OCI-LY1 (cell line): ENCODE measurements around the gene DIP2C.

Source experiments
- EZH2 ChIP-seq: fragments of 200-600 bp; sonication (generic), shearing (Covaris generic); IDR thresholded peaks from 2 replicates; pipeline ENCODE4 v1.8.0; 2017; ENCODE audit warnings: borderline replicate concordance, mixed run types, mild to moderate bottlenecking, antibody characterized with exemption, low read length, moderate library complexity, mixed read lengths
- TF ChIP-seq, protein P1 (sequence below): fragments of 200-600 bp; sonication (generic), shearing (Covaris generic); IDR thresholded peaks from 2 replicates; pipeline ENCODE4 v1.5.1; 2017; ENCODE audit warnings: mild to moderate bottlenecking, antibody characterized with exemption, low read length, moderate library complexity, mixed read lengths

DNA sequence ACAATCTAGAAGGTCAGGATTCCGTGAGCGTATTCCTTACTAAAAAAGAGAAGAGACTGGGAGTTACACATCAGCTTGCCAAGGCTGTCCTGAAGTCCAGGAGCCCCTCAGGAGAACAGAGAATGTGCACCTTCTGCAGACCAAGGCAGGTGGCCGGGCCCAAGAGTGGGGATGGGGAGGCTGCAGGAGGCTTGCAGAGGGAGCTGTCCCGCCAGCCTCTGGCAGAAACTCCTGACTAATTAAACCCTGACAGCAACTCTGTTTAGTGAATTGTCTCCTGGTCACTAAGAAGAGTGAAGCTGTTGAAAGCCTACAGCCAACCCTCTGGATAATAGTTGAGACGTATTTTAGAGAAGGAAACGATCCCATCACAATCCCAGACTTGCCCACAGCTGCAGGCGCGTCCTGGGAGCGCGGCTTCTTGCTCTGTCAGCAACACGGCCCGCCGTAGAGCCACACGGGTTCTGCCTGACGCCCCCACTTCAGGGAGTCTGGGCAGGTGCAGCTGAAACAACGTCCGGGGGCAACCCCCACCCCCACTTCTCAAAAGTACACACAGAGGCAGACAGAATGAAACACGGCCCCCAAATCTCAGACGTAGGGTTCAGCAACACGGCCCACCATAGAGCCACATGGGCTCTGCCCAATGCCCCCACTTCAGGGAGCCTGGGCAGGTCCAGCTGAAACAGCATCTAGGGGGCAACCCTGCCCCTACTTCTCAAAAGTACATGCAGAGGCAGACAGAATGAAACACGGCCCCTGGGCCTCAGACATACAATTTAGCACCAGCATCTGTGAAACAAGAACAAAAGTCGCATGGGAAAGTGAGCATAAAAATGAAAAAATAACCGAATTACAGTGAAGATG lies 45.2 kb downstream of the DIP2C start:
- TF ChIP-seq, protein P1, sequence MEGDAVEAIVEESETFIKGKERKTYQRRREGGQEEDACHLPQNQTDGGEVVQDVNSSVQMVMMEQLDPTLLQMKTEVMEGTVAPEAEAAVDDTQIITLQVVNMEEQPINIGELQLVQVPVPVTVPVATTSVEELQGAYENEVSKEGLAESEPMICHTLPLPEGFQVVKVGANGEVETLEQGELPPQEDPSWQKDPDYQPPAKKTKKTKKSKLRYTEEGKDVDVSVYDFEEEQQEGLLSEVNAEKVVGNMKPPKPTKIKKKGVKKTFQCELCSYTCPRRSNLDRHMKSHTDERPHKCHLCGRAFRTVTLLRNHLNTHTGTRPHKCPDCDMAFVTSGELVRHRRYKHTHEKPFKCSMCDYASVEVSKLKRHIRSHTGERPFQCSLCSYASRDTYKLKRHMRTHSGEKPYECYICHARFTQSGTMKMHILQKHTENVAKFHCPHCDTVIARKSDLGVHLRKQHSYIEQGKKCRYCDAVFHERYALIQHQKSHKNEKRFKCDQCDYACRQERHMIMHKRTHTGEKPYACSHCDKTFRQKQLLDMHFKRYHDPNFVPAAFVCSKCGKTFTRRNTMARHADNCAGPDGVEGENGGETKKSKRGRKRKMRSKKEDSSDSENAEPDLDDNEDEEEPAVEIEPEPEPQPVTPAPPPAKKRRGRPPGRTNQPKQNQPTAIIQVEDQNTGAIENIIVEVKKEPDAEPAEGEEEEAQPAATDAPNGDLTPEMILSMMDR, result no peak
- no peak for TF ChIP-seq EZH2
